Measurements from ENCODE around the gene TUBD1. TPM values are rescaled to one million over a fixed set of nuclear protein-coding genes. Genes with fewer than 3 reads are reported as not detected.
"Not testable (repeated sequence)": the region's sequence is repeated elsewhere in the genome, so short reads cannot be mapped to it uniquely, and the experiment has no call there.

Gene TUBD1, protein sequence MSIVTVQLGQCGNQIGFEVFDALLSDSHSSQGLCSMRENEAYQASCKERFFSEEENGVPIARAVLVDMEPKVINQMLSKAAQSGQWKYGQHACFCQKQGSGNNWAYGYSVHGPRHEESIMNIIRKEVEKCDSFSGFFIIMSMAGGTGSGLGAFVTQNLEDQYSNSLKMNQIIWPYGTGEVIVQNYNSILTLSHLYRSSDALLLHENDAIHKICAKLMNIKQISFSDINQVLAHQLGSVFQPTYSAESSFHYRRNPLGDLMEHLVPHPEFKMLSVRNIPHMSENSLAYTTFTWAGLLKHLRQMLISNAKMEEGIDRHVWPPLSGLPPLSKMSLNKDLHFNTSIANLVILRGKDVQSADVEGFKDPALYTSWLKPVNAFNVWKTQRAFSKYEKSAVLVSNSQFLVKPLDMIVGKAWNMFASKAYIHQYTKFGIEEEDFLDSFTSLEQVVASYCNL
- total RNA-seq (2014; rRNA removed; shearing (Covaris generic)): 5.7 and 10.5 TPM in 2 replicates
- polyA plus RNA-seq (2014; cell fraction: nucleus; rRNA removed): 7.8 and 9.3 TPM in 2 replicates

DNA sequence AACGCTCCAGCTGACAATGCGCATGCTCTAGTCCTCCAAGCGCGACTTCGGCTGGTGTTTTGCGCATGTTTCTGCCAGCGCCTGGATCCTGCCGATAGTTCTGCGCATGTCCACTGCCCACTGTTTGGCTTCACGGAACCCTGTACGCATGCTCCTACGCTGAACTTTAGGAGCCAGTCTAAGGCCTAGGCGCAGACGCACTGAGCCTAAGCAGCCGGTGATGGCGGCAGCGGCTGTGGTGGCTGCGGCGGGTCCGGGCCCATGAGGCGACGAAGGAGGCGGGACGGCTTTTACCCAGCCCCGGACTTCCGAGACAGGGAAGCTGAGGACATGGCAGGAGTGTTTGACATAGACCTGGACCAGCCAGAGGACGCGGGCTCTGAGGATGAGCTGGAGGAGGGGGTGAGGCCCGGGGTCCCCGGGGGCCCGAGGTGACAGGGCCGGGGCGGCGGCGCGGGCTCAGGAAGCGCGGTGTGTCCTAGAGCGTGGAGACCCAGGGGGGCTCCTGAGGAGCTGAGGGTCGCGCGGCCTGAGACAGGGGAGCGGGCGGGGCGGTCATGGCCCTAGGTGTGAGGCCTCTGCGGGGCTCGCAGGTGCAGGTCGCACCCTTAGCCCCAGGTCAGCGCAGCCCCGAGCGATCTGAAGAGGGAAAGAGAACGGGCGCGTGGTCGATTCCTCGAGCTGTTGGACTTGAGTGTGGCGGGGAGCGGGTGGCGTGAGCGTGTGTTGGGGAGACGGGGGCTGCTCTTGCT lies at the start of gene TUBD1, which contains the start of gene RPS6KB1:
TSS of gene TUBD1 (minus strand) at position 20 of the 752 bp plus-strand sequence. CDS start 1,941 bp downstream, outside the sequence.
TSS of gene RPS6KB1 (plus strand) at position 198 of the 752 bp plus-strand sequence. CDS start at position 262, 64 bp downstream.
- DNase-seq (ENCODE audit: extremely low read depth, low read depth): peak; percentile 99

DNA sequence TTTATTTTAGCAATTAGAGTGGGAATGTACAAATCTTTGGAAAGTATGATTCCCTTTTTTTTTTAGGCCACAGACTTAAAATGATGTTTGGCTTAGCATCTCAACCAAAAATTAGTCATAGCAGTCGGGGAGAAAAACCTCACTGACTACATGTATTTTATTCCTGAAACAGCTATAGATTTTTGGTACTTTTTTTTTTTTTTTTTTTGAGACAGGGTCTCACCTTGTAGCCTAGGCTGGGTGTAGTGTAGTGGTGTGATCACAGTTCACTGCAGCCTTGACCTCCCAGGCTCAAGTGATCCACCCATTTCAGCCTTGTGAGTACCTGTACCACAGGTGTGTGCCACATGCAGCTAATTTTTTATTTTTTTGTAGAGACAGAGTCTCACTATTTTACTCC lies 48.4 kb upstream of the TUBD1 start:
- no peak for DNase-seq (ENCODE audit: extremely low read depth, low read depth)

DNA sequence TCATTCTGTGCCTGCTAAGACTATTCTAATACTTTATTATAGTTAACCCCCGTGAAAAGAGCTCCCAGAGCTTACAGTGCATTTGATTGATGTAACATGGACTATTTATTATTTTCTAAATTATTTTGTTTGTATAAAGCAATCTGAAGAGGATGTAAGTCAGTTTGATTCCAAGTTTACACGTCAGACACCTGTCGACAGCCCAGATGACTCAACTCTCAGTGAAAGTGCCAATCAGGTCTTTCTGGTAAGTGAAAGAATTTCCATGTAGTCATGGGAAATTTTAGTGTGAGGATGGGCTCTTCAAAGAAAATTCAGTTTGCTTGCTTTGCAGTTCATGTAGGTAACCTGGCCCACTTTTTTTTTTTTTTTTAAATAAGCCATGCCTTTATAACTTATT lies 48.0 kb upstream of the TUBD1 start:
- DNase-seq (ENCODE audit: extremely low read depth, low read depth): not testable (repeated sequence)

DNA sequence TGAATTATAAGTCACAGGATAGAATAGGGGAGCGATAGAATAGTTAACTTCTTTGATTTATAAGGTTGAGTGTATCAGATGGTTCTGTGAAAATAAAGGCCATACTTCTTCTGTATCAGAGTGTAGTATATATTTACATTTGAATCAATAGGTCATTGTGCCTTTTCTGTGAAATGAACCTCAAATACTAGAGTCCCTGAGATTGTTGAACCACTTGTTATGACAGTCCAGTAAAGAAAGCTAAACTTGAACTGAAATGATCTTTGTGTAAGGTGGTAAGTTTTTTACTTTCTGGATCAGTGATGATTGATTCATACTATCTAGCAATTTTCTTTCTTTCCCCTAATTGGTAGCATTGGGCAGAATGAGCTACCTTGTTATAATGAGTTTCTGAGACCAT lies 40.6 kb upstream of the TUBD1 start:
- not testable (repeated sequence) for DNase-seq (ENCODE audit: extremely low read depth, low read depth)

DNA sequence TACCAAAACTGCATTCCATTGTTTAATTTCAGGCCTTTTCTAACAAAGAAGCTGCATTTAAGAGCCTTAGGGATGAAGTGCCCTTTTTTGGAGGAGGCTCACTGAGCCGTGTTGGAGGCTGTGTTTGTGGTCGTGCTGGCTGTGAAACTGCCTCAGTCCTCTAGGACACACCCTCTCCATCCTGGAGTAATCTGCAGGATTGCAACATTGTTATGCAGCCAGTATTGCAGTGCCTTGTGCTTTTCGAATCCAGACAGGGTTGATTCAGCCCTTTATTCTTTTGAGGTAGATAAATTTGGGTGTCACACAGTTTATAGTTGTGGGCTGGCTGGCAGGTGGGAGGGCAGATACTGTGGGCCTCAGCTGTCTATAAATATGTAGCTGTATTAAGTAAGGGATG lies 38.0 kb upstream of the TUBD1 start:
- DNase-seq (ENCODE audit: extremely low read depth, low read depth): peak; percentile 4

DNA sequence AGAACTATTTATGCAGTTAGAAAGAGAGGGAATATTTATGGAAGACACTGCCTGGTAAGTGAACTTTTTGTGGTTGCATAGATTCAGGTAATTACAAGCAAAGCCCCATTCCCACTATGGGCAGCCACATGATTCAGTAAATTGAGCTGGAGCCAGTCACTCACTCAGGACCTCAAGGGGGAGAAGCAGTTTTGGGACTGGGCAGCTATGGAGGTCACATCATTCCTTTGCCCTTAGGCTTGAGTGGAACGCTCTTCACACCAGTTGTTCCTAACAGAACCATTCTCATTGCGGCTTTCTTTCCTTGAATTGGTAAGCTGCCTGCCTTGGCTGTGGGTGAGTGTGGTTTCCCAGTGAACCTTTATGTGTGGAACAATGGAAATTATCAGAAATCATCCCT lies 37.4 kb upstream of the TUBD1 start:
- not testable (repeated sequence) for DNase-seq (ENCODE audit: extremely low read depth, low read depth)

DNA sequence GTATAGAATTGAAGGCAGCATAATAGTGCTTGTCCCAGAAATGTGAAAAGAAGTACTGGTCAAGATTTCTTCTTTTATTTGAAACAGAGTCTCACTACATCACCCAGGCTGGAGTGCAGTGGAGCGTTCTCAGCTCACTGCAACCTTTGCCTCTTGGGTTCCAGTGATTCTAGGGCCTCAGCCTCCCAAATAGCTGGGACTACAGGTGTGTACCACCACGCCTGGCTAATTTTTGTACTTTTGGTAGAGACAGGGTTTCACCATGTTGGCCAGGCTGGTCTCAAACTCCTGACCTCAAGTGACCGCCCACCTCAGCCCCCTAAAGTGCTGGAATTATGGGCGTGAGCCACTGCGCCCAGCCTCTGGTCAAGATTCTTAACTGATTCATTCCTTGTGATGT lies 27.9 kb upstream of the TUBD1 start:
- DNase-seq (ENCODE audit: extremely low read depth, low read depth): not testable (repeated sequence)

DNA sequence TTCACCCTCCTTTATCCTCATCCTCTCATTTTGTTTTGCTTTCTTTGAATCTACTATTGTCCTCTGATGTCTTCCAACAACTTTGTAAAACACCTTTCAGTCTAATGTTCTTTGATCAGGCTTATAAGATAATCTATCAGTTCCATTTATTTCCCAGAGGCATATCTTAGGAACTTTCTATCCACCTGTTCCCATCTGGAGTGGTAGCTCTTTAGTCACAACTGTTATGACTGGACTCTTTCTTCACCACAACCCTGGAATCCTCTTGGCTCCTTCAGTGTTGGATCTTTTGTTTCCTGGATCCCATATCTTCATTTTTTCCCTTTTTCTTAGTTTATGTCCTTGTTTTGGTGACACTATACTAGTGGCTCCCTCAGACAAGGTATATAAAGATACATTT lies 23.7 kb upstream of the TUBD1 start:
- no peak for DNase-seq (ENCODE audit: extremely low read depth, low read depth)

DNA sequence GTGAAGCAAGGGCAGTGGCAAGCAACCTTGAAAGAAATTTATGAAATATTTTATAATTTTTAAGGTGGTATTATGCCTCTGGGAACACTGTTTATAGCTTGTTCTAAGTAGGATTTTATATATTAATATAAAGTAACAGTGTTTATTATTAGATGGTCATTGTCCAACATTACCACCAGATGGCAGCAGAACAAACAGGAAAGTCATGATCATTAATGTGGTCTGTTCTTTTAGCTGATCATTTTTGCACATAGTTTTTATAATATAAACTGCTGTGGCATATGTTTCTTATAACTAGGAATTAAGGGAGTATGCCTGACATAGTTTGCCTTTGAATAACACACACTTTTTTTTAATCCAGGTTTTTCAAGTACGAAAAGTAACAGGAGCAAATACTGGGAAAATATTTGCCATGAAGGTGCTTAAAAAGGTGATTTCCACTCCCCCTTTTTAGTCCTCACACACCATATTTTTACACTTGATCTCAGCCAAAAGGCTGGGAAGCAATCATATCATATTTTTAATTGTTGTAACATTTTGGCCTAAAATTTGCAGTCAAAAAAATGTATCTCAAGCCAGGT lies 21.6 kb upstream of the TUBD1 start:
- DNase-seq (ENCODE audit: extremely low read depth, low read depth): peak; percentile 43

DNA sequence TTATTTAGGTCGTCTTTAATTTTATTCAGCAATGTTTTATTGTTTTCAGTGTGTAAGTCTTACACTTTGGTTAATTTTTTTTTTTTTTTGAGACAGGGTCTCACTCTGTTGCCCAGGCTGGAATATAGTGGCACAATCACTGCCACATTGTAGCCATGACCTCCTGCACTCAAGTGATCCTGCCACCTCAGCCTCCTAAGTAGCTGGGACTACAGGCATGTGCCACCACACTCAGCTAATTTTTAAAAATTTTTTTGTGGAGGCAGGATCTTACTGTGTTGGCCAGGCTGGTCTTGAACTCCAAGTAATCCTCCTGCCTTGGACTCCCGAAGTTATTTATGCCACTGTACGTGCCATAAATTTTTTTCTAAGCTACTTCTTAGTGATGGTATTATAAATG lies 14.7 kb upstream of the TUBD1 start:
- no peak for DNase-seq (ENCODE audit: extremely low read depth, low read depth)

DNA sequence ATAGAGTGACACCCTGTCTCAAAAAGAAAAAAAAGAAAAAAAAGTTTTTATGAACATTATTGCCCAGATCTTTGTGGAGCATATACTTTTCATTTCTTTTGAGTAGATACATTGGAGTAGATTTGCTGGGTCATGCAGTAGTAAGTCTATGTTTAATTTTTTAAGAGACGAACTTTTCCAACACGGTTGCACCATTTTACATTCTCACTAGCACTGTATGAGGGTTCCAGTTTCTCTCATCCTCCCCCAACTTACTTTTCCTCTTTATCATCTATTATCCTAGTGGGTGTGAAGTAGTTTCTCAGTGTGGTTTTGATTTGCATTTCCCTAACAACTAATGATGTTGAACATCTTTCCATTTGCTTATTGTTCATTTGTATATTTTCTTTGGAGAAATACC lies 10.7 kb upstream of the TUBD1 start:
- DNase-seq (ENCODE audit: extremely low read depth, low read depth): no peak

DNA sequence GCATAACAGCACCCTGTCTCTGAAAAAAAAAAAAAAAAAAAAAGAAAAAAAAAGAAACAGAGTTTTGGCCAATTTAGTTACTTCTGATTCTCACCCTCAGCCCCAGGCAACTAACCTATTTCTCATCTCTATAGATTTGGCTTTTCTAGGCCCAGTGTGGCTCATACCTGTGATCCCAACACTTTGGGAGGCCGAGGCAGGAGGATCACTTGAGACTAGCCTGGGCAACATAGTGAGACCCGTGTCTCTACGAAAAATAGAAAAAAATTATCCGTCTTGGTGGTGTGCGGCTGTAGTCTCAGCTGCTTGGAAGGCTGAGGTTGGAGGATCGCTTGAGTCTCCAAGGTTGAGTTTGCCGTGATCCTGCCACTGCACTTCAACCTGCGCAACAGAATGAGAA lies 8.9 kb upstream of the TUBD1 start:
- DNase-seq (ENCODE audit: extremely low read depth, low read depth): no peak

DNA sequence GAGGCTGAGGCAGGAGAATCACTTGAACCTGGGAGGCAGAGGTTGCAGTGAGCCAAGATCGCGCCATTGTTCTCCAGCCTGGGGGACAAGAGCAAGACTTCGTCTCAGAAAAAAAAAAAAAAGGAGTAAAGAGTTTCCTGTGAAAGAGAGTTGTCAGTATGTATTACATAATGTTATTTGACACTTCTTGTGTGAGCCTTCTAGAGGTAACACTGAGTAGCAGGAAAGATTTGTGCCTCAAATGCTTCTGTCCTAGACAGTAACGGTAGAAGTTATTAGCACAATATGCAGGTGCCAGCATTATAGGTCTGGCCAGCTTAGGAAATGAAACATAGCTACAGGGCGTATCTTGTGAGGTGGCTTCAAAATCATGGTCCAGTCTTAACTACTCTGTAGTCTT lies 6.4 kb upstream of the TUBD1 start:
- DNase-seq (ENCODE audit: extremely low read depth, low read depth): no peak

DNA sequence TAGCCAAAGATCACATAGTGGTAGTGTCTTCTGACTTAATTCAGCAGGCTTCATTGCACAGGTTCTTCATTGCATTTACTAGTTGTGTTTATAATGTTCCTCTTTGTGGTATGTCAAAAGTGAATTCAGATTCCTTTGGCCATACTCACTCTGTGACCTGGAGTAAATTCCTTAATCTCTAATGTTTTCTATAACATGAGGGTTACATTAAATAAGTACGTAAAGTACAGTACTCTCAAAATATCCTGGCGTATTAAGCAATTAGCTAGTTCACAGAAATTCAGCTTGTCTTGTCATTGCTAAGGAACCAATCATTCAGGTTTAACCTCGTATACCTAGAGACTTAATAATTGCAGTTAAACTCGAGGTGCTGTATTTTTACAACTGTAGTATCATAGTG lies 4.3 kb upstream of the TUBD1 start:
- no peak for DNase-seq (ENCODE audit: extremely low read depth, low read depth)

DNA sequence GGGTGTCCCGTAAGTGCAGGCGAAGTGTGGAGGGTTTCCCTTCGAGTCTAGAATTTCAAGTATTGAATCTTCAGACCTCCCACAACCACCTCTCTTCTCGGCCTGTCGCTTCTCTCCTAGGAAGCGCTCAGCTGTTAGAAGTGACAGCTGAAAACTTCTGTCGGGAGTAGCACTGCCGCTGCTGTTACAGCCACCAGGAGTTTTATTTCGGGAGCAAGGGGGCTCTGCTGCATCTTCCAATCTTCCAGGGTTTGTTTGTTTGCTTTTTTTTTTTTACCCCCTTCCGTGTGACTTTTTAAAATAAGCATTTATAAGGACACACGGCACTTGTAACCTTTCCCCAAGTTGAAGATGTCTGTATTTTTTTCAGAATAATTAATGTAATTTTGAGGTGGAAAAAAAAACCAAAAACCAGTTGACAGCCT lies 945 bp upstream of the TUBD1 start:
- DNase-seq (ENCODE audit: extremely low read depth, low read depth): no peak

DNA sequence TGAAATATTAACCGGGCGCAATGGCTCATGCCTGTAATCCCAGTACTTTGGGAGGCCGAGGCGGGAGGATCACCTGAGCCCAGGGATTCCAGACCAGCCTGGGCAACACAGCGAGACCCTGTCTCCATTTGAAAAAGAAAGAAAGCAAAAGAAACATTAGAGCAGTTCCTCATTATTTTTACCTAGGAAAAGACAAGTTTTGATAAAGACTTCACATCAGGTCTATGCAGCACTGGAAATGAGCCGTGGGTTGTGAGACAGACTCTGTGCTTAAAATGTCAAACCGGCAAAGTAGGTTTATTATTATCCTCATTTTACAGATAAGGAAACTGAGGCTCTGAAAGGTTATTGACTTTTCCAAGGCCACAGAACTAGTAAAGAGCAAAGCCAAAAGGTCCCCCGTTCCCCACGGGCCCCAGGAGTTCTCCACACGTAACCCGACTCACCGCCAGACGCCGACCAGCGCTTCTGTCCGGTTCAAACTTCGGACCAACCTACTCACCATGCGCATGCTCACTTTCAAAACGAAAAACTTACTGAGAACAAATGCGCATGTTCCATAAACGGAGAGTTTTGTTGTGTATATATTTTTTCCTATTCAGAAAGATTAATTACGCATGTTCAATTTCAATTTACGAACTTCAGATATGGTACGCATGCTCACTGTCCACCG lies 356 bp downstream of the TUBD1 start:
- no peak for DNase-seq (ENCODE audit: extremely low read depth, low read depth)

DNA sequence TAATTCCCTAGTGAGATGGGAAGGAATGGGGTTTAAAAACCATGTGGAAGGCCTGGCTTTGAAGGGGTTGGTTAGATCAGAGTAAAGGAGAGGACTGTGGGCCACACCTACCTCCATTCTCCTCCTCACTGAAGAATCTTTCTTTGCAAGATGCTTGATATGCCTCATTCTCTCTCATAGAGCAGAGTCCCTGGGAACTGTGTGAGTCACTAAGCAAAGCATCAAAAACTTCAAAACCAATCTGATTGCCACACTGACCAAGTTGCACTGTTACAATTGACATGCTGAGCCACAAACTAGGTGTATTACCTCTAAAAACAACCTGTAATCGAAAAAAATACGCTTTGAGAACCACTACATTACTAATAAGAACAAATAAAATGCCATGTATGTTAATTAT lies 2.0 kb downstream of the TUBD1 start:
- DNase-seq (ENCODE audit: extremely low read depth, low read depth): no peak

DNA sequence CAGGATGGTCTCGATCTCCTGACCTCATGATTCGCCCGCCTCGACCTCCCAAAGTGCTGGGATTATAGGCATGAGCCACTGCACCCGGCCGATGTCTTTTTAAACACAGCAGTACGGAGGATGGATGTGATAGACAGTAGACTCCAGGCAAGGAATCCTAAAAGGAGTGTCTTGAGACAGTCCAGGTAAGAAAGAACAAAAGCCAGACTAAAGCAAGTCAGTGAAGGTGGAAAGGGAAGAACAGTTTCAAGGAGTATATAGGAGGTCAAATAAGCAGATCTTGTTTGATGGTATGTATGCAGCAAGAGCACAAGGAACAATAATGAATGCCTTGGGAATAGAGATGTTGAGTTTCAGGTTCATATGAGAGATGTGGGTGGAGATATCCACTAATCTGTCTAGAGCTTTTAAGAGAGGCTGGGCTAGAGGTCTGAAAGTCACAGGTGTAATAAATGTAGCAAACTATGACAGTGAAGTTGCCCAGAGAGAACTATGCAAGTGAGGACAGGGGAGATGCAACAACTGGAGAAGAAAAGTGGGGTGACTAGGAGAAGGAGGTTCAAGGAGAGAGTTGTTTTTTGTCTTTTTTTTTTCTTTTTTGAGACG lies 4.5 kb downstream of the TUBD1 start:
- no peak for DNase-seq (ENCODE audit: extremely low read depth, low read depth)

DNA sequence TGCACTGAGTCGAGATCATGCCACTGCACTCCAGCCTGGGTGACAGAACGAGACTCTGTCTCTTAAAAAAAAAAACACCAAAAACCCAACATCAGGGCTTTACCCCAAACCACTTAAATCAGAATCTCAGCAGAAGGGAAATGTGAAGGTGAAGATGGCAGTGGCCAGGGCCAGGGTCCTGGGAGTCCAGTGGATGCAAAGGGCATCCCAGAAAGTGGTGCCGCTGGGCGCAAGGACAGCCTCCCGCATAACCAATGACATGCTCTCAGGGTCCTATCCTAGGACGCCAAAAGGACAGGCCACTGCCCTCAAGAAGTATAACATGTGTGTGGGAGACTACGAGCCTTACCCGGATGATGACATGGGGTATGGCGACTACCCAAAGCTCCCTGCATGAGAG lies 7.9 kb downstream of the TUBD1 start:
- no peak for DNase-seq (ENCODE audit: extremely low read depth, low read depth)

DNA sequence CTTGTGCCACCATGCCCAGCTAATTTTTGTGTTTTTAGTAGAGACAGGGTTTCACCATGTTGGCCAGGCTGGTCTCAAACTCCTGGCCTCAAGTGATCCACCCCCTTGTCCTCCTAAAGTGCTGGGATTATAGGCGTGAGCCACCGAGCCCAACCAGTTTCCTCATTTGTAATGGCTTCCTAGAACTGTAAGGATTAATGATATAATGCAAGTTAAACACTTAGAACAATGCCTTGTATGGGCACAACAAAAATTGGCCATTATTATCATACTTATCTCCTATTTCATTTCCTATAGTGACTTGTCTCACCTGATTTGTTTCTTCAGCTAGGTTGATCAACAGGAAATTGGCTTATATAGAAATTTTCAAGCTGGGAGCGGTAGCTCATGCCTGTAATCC lies 14.1 kb downstream of the TUBD1 start:
- DNase-seq (ENCODE audit: extremely low read depth, low read depth): no peak
